H9 (cell line): ENCODE data around the gene CDRT4. TPM values are rescaled to one million over a fixed set of nuclear protein-coding genes. Genes with fewer than 3 reads are reported as not detected.

Experiments used
- DNase-seq: peaks from one replicate; pipeline ENCODE4 v3.0.0-alpha.2; 2017
- H2AFZ ChIP-seq: one replicate; pipeline ENCODE4 v1.6.1; 2013; ENCODE audit warnings: mild to moderate bottlenecking, low read length, control low read depth, moderate library complexity
- H2AK5ac ChIP-seq: 2 replicates; pipeline ENCODE4 v1.6.1; 2013; ENCODE audit warnings: low read length, control low read depth, mixed read lengths; ENCODE audit not compliant: insufficient read length
- H2BK120ac ChIP-seq: one replicate; pipeline ENCODE4 v1.6.1; 2013; ENCODE audit warnings: low read depth, mild to moderate bottlenecking, low read length, control low read depth, inconsistent platforms; ENCODE audit not compliant: poor library complexity, severe bottlenecking
- H2BK12ac ChIP-seq: 2 replicates; pipeline ENCODE4 v1.6.1; 2013; ENCODE audit warnings: low read length, control low read depth, mixed read lengths, low read depth; ENCODE audit not compliant: insufficient read length
- H2BK15ac ChIP-seq: 2 replicates; pipeline ENCODE4 v1.6.1; 2013; ENCODE audit warnings: low read depth, low read length, control low read depth
- H2BK20ac ChIP-seq: one replicate; pipeline ENCODE4 v1.6.1; 2013; ENCODE audit warnings: low read depth, mild to moderate bottlenecking, low read length, control low read depth, inconsistent platforms; ENCODE audit not compliant: poor library complexity, severe bottlenecking
- H2BK5ac ChIP-seq: 2 replicates; pipeline ENCODE4 v1.6.1; 2013; ENCODE audit warnings: low read length, control low read depth, mixed read lengths; ENCODE audit not compliant: insufficient read length
- H3K14ac ChIP-seq: 2 replicates; pipeline ENCODE4 v1.6.1; 2013; ENCODE audit warnings: low read length, control low read depth; ENCODE audit not compliant: insufficient read depth
- H3K18ac ChIP-seq: 2 replicates; pipeline ENCODE4 v1.6.1; 2013; ENCODE audit warnings: low read depth, mild to moderate bottlenecking, mixed read lengths, low read length, control low read depth; ENCODE audit not compliant: insufficient read length
- H3K23ac ChIP-seq: 2 replicates; pipeline ENCODE4 v1.6.1; 2013; ENCODE audit warnings: low read length, control low read depth, mixed read lengths, low read depth; ENCODE audit not compliant: insufficient read length
- H3K23me2 ChIP-seq: 2 replicates; pipeline ENCODE4 v1.6.1; 2013; ENCODE audit warnings: low read depth, mild to moderate bottlenecking, mixed read lengths, low read length, control low read depth; ENCODE audit not compliant: insufficient read length, poor library complexity, severe bottlenecking
- H3K27ac ChIP-seq: 2 replicates; pipeline ENCODE4 v1.5.1; 2013; ENCODE audit warnings: low read length, control low read depth, mixed read lengths, low read depth; ENCODE audit not compliant: insufficient read length
- H3K27me3 ChIP-seq: 2 replicates; pipeline ENCODE4 v1.6.1; 2013; ENCODE audit warnings: low read length, control low read depth, inconsistent platforms; ENCODE audit not compliant: insufficient read depth
- H3K4ac ChIP-seq: 2 replicates; pipeline ENCODE4 v1.6.1; 2013; ENCODE audit warnings: low read depth, mild to moderate bottlenecking, control low read depth, inconsistent platforms, low read length, moderate library complexity
- H3K4me1 ChIP-seq: 2 replicates; pipeline ENCODE4 v1.6.1; 2013; ENCODE audit warnings: low read length, control low read depth, inconsistent platforms; ENCODE audit not compliant: insufficient read depth
- H3K4me2 ChIP-seq: 2 replicates; pipeline ENCODE4 v1.6.1; 2013; ENCODE audit warnings: low read length, control low read depth, mixed read lengths; ENCODE audit not compliant: insufficient read length, insufficient read depth
- H3K56ac ChIP-seq: 2 replicates; pipeline ENCODE4 v1.6.1; 2013; ENCODE audit warnings: low read depth, mild to moderate bottlenecking, mixed read lengths, low read length, control low read depth; ENCODE audit not compliant: insufficient read length
- H3K79me1 ChIP-seq: 2 replicates; pipeline ENCODE4 v1.6.1; 2013; ENCODE audit warnings: low read depth, mild to moderate bottlenecking, moderate library complexity, low read length, control low read depth, inconsistent platforms; ENCODE audit not compliant: insufficient read depth, poor library complexity, severe bottlenecking
- H3K79me2 ChIP-seq: 2 replicates; pipeline ENCODE4 v1.6.1; 2013; ENCODE audit warnings: low read length, control low read depth, inconsistent platforms; ENCODE audit not compliant: insufficient read depth
- H3K9ac ChIP-seq: 2 replicates; pipeline ENCODE4 v1.6.1; 2013; ENCODE audit warnings: low read length, control low read depth, mixed read lengths; ENCODE audit not compliant: insufficient read length; ENCODE audit errors: extremely low read depth
- H3K9me3 ChIP-seq: one replicate; pipeline ENCODE4 v1.6.1; 2013; ENCODE audit warnings: low read depth, low read length, inconsistent platforms; ENCODE audit not compliant: control insufficient read depth
- H3T11ph ChIP-seq: one replicate; pipeline ENCODE4 v1.6.1; 2013; ENCODE audit warnings: mild to moderate bottlenecking, low read length, control low read depth, inconsistent platforms
- H4K20me1 ChIP-seq: one replicate; pipeline ENCODE4 v1.6.1; 2013; ENCODE audit not compliant: control insufficient read depth, insufficient read length, insufficient read depth
- H4K5ac ChIP-seq: 2 replicates; pipeline ENCODE4 v1.6.1; 2013; ENCODE audit warnings: low read depth, mild to moderate bottlenecking, mixed read lengths, low read length, control low read depth; ENCODE audit not compliant: insufficient read length
- H4K8ac ChIP-seq: replicated peaks from 2 replicates; pipeline ENCODE4 v1.6.1; 2013; ENCODE audit warnings: low read length, control low read depth, mixed read lengths, low read depth; ENCODE audit not compliant: insufficient read length
- H4K91ac ChIP-seq: 2 replicates; pipeline ENCODE4 v1.6.1; 2013; ENCODE audit warnings: low read depth, mild to moderate bottlenecking, moderate library complexity, mixed read lengths, low read length, control low read depth; ENCODE audit not compliant: insufficient read length
- H3K27ac Mint-ChIP-seq, 3 experiments: 2 replicates in 2 of 3; 3 replicates in 1 of 3; pipeline ENCODE4 v1.8.0; 2020 to 2021; ENCODE audit warnings: mixed read lengths in 3 of 3, mild to moderate bottlenecking in 1 of 3, moderate library complexity in 1 of 3
- H3K27me3 Mint-ChIP-seq: 2 replicates; pipeline ENCODE4 v1.8.0; 2021; ENCODE audit warnings: low read depth, mild to moderate bottlenecking, moderate library complexity, mixed read lengths
- H3K36me3 Mint-ChIP-seq, 3 experiments: 2 replicates in 2 of 3; 3 replicates in 1 of 3; pipeline ENCODE4 v1.8.0; 2020 to 2021; ENCODE audit warnings: low read depth in 3 of 3, mixed read lengths in 3 of 3; ENCODE audit not compliant: insufficient read depth in 1 of 3
- H3K4me1 Mint-ChIP-seq, 2 experiments: 2 replicates each; pipeline ENCODE4 v1.8.0; 2020; ENCODE audit warnings: mixed read lengths in 2 of 2
- H3K4me3 Mint-ChIP-seq, 2 experiments: 2 replicates in 1 of 2; 3 replicates in 1 of 2; pipeline ENCODE4 v1.8.0; 2020 to 2021; ENCODE audit warnings: mild to moderate bottlenecking in 2 of 2, mixed read lengths in 2 of 2, moderate library complexity in 1 of 2
- H3K9me3 Mint-ChIP-seq, 2 experiments: 2 replicates in 1 of 2; 3 replicates in 1 of 2; pipeline ENCODE4 v1.8.0; 2020; ENCODE audit warnings: mild to moderate bottlenecking in 2 of 2, mixed read lengths in 2 of 2, moderate library complexity in 1 of 2
- CTCF ChIP-seq: fragments of 200-600 bp; sonication (generic); conservative IDR thresholded peaks from 3 replicates; pipeline ENCODE4 v1.8.0; 2021; ENCODE audit warnings: antibody characterized with exemption, mild to moderate bottlenecking
- WGBS: extraction: QIAGEN DNeasy Blood & Tissue Kit; methylation state at CpG from one replicate; pipeline ENCODE4 v1.1.7; 2013; ENCODE audit warnings: missing lambda C conversion rate, low lambda C conversion rate, mixed read lengths; ENCODE audit not compliant: insufficient read length; ENCODE audit errors: extremely low coverage; 5-methylcytosine and 5-hydroxymethylcytosine counted together
- total RNA-seq: library from RNA; stranded (reverse); gene quantifications from 2 replicates; pipeline ENCODE4 v1.2.1, GENCODE V29; 2021

The CDRT4 gene
- total RNA-seq, 1 experiment from 2014 or later, result 3.8 TPM

DNA sequence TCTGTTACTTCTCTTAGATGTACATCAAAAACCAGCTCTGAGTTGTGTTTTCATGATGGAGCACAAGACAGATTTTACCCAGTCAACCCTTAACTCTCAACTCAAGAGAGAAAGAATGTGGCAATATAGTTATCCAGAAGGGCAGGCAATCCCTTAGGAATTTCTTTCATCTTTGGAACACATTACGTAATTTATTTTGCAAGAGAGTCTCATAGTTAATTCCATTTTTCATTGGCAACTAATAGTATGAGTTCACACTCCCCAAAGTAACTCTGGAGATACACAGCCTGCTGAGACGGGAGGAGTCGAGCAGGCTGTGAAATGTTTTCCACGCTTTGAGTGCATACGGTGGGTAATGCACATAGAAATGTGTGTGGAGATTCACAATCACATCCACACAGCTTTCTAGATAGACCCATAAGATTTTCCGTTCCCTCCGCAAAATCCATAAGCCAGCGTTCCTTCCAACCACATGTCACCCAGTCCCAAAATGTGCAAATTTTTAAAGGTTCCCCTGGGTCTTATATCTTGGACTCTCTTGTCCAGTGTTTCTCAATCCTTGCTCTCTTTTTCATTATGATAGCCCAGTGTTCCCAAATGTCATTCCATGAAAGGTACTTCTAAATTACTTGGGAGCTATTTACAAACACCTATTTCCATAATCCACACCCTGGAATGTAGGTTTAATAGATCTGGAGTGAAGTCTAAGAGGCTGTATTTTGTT is 8.4 kb upstream of the CDRT4 start:
- no peaks in the 10 kb centered on the region for H3K9me3 ChIP-seq
- H2BK12ac ChIP-seq, result no peak overlapping the region
- no peak overlapping the region for H3K18ac ChIP-seq
- no peak overlapping the region for H3K4ac ChIP-seq
- Mint-ChIP-seq H3K4me1 (peaks cover 11 to 13% of the 10 kb centered on the region in 2 experiments), H3K9me3 (no peaks in the 10 kb centered on the region), H3K4me3 (no peak overlapping the region), H3K27me3 (no peaks in the 10 kb centered on the region), H3K27ac (no peak overlapping the region), H3K36me3 (peaks cover 2 to 4% (median 3%) of the 10 kb centered on the region in 3 experiments; a peak in 6 of 7 replicates)
- H3K9ac ChIP-seq, result no peak overlapping the region
- no peak overlapping the region for H2BK5ac ChIP-seq
- no peaks in the 10 kb centered on the region for H4K20me1 ChIP-seq
- no peak overlapping the region for H2BK15ac ChIP-seq
- H3K27ac ChIP-seq, result no peak overlapping the region
- no peak overlapping the region for H4K8ac ChIP-seq
- no peak overlapping the region for H3K56ac ChIP-seq
- no peak for DNase-seq
- H3K23me2 ChIP-seq, result no peaks in the 10 kb centered on the region
- no peak overlapping the region for H2AFZ ChIP-seq
- no peak overlapping the region for H2AK5ac ChIP-seq
- no peak overlapping the region for H3T11ph ChIP-seq
- H3K79me1 ChIP-seq, result no peaks in the 10 kb centered on the region
- no peak overlapping the region for H3K23ac ChIP-seq
- TF ChIP-seq CTCF, result no peak
- no peak overlapping the region for H4K91ac ChIP-seq
- no CpG with 5 or more reads among the region's 8 CpGs for WGBS
- H3K79me2 ChIP-seq, result no peaks in the 10 kb centered on the region
- no peak overlapping the region for H3K14ac ChIP-seq
- no peak overlapping the region for H2BK120ac ChIP-seq
- H3K4me1 ChIP-seq, result no peaks in the 10 kb centered on the region; the same call in 1 of the 2 replicates
- H3K4me2 ChIP-seq, result no peak overlapping the region
- H4K5ac ChIP-seq, result no peak overlapping the region
- no peaks in the 10 kb centered on the region for H3K27me3 ChIP-seq
- H2BK20ac ChIP-seq, result no peak overlapping the region
